GM21529 (cell line): ENCODE results near the gene SIRT1.
"Not testable (repeated sequence)": the region's sequence is repeated elsewhere in the genome, so short reads cannot be mapped to it uniquely, and the experiment has no call there.

Experiments used
- ATAC-seq: cut with Tn5 transposase; IDR thresholded peaks from one replicate; pipeline ENCODE4 v1.9.1; 2021; ENCODE audit not compliant: unreplicated experiment

SIRT1 gene

DNA sequence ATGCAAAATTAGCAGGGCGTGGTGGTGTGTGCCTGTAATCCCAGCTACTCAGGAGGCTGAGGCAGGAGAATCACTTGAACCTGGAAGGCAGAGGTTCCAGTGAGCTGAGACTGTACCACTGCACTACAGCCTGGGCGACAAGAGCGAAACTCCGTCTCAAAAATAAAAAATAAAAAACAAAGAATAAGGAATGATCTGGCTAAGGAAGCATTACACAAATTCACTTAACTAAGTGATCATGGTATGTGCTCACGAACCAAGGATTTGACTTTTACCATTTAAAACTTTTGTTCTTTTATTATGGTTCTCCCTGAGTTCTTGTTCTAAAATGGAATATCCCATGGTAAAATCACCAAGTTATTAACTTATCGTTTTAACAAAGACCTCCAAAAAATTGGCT is 71.2 kb downstream of the SIRT1 start:
- ATAC-seq = no peak

DNA sequence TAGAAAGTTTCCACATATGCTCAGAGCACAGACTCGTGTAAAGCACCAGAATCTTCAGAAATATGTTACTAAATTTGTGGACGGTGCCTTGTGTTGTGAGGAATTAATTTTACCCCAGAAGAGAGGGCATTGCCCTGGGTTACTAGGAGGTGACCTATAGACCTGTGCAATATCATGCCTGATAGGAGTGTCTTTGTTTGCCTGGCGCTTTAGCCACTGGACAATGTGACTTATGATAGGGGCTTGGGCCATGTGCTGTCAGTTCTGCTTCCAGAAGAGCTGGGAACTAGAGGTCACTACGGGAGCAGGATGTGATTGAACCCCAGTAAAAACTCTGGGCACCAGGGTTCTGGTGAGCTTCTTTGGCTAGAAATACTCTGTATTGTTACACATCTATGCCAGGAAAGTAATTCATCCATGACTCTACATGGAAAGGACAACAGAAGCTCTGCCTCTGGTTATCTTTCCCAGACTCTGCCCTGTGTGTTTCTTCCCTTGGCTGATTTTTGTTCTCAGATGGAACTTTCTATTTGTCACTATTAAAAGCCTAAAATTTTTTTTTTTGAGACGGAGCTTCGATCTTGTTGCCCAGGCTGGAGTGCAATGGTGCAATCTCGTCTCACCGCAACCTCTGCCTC is 75.5 kb downstream of the SIRT1 start:
- no peak for ATAC-seq

- no peak for ATAC-seq
Measured at GRCh38 chr10:67965456-67965855, 81.0 kb downstream of the SIRT1 start.

DNA sequence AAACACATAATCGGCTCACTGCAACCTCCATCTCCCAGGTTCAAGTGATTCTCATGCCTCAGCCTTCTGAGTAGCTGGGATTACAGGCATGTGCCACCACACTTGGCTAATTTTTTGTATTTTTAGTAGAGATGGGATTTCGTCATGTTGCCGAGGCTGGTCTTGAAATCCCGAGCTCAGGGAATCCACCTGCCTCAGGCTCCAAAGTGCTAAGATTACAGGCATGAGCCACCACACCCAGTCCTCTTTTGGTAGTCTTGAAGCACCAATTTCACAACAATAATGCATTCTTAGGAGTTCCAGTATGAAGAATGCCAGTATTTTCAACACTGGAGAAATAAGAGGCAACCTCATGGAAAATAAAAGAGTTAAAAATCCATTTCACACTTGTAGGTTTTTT is 81.6 kb downstream of the SIRT1 start:
- not testable (repeated sequence) for ATAC-seq
